Activated naive CD4-positive, alpha-beta T cell treated with anti-CD3 and anti-CD28 coated beads, Interleukin-2, amount 10 ng/mL, durations not matched to agents 7 days and 5 days (primary cell): ENCODE measurements around the gene SEC14L1.
"Not testable (repeated sequence)": the region's sequence is repeated elsewhere in the genome, so short reads cannot be mapped to it uniquely, and the experiment has no call there.

Experiments
- CTCF ChIA-PET: fragments of 350-600 bp; sonication (Branson Sonifier 250); formaldehyde crosslinking; loops from one replicate; lab custom pipeline; 2021; ENCODE audit warnings: antibody characterized with exemption; lab: Charles Lee
- DNase-seq: peaks from one replicate; pipeline ENCODE4 v3.0.0-alpha.2; 2020
- H3K27ac Mint-ChIP-seq: one replicate; pipeline ENCODE4 v1.8.0; 2021; ENCODE audit warnings: mild to moderate bottlenecking, moderate library complexity, mixed read lengths
- H3K27me3 Mint-ChIP-seq: one replicate; pipeline ENCODE4 v1.8.0; 2021; ENCODE audit warnings: mild to moderate bottlenecking, mixed read lengths
- H3K36me3 Mint-ChIP-seq: one replicate; pipeline ENCODE4 v1.8.0; 2021; ENCODE audit warnings: mixed read lengths
- H3K4me1 Mint-ChIP-seq: one replicate; pipeline ENCODE4 v1.8.0; 2021; ENCODE audit warnings: mixed read lengths
- H3K4me3 Mint-ChIP-seq: one replicate; pipeline ENCODE4 v1.8.0; 2021; ENCODE audit warnings: mild to moderate bottlenecking, moderate library complexity, mixed read lengths
- H3K9me3 Mint-ChIP-seq: one replicate; pipeline ENCODE4 v1.8.0; 2021; ENCODE audit warnings: mixed read lengths

The SEC14L1 gene

GRCh38 chr17:77126519-77126918, 14.2 kb upstream of the SEC14L1 start:
- Mint-ChIP-seq H3K36me3 (peaks cover 2% of the 10 kb centered on the region), H3K4me3 (no peak overlapping the region), H3K9me3 (no peaks in the 10 kb centered on the region), H3K27me3 (no peaks in the 10 kb centered on the region), H3K4me1 (peaks cover 57% of the 10 kb centered on the region), H3K27ac (peak overlapping the region; percentile 49)
- CTCF ChIA-PET = interaction anchor here (2.3 kb wide), 1 partner anchor 14 kb away, joined by 7 read pairs; the partner anchor contains the start of gene SEC14L1
- DNase-seq = no peak

DNA sequence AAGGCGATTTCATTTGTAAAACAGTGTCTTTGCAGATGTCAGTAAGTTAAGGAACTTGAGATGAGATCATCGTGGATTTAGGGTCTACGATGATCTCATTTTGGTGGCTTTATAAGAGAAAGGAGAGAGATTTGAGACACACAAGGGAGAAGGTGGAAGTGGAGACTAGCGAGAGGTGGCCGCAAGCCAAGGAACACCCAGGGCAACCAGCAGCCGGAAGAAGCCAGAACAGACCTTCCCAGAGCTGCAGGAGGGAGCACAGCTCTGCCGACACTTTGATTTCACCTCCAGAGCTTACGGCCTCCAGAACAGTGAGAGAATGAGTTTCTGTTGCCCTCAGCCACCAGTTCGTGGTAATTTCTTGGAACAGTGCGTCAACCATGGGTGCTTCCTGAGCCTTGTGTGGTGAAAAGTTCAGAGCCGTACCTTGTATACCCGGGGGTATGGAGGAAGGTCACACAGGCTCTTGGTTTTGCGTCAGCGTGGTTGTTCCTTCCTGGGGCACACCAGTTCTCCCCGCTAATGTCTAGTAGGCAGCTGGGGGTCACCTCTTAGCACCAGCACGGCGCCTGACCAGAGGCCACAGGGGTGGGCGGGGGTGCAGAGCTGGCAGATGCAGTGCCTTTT, 12.9 kb upstream of the SEC14L1 start:
- peaks cover 56% of the 10 kb centered on the region for H3K4me1 Mint-ChIP-seq
- DNase-seq = peak; percentile 86
- H3K27me3 Mint-ChIP-seq = peaks cover 4% of the 10 kb centered on the region
- H3K36me3 Mint-ChIP-seq = peaks cover 2% of the 10 kb centered on the region
- no peaks in the 10 kb centered on the region for H3K9me3 Mint-ChIP-seq
- H3K4me3 Mint-ChIP-seq = peak overlapping the region; percentile 46
- H3K27ac Mint-ChIP-seq = peak overlapping the region; percentile 94
- CTCF ChIA-PET = interaction anchor here (0.6 to 2.3 kb wide), 6 partner anchors 12 to 87 kb away, joined by 3 to 7 read pairs (median 4); partner anchors contain the start of gene SEC14L1

DNA sequence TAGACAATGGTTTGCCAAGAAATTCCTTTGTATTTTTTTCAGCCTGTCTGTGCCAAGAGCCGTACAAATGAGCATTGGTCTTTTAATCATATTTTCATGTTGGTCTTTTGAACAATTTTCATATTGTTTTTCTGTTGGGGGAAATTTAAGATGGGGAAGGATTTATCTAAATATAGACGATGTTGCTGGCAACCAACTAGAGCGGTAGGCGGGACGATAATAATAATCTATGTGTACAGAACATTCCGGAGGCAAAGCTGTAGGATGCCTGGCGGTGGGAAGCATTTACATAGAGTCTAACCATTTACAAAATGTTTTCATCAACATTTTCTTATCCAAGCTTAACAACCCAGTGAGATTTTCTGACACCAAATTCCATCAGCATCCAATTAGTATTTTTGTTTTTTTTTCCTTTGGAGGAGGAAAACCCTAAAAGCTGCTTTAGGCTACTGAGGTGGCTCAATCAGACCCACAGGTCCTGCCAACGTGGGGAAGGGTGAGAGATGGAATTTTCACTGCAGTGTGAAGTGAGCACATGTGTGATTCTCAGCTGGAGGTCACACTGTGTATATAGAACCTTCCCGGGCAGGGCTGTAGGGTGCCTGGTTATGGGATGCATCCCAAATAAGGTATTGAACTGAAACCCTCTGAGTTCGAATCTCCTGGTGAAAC, 11.7 kb upstream of the SEC14L1 start:
- Mint-ChIP-seq H3K27ac (peak overlapping the region; percentile 82), H3K4me3 (no peak overlapping the region), H3K27me3 (peaks cover 4% of the 10 kb centered on the region), H3K4me1 (peaks cover 54% of the 10 kb centered on the region), H3K36me3 (peaks cover 2% of the 10 kb centered on the region), H3K9me3 (no peaks in the 10 kb centered on the region)
- no peak for DNase-seq
- CTCF ChIA-PET = interaction anchor here (0.7 to 2.3 kb wide), 6 partner anchors 8 to 192 kb away, joined by 3 to 7 read pairs (median 4); partner anchors contain the start of gene SEC14L1

- H3K9me3 Mint-ChIP-seq = no peaks in the 10 kb centered on the region
- H3K4me1 Mint-ChIP-seq = peaks cover 47% of the 10 kb centered on the region
- peaks cover 4% of the 10 kb centered on the region for H3K27me3 Mint-ChIP-seq
- no peak overlapping the region for H3K27ac Mint-ChIP-seq
- DNase-seq = no peak
- H3K4me3 Mint-ChIP-seq = no peak overlapping the region
- CTCF ChIA-PET = interaction anchor here (0.7 to 1.0 kb wide), 3 partner anchors 8 to 191 kb away, joined by 4 read pairs; partner anchors contain the start of gene SEC14L1
- peaks cover 2% of the 10 kb centered on the region for H3K36me3 Mint-ChIP-seq
These were observed 11.0 kb upstream of the SEC14L1 start for GRCh38 chr17:77129568-77130301.

DNA sequence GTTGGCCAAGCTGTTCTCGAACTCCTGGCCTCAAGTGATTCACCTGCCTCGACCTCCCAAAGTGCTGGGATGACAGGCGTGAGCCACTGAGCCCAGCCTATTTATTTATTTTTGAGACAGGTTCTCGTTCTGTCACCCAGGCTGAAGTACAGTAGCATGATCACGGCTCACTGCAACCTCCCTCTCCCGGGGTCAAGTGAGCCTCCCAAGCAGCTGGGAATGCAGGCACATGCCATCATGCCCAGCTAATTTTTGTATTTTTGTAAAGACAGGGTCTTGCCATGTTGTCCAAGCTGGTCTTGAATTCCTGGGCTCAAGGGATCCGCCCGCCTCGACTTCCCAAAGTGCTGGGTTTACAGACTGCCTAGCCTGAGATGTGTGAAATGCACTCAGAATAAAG, 10.2 kb upstream of the SEC14L1 start:
- Mint-ChIP-seq H3K27me3 (peaks cover 8% of the 10 kb centered on the region), H3K36me3 (peaks cover 2% of the 10 kb centered on the region), H3K9me3 (no peaks in the 10 kb centered on the region), H3K4me3 (no peak overlapping the region), H3K4me1 (peaks cover 48% of the 10 kb centered on the region), H3K27ac (no peak overlapping the region)
- no peak for DNase-seq
- CTCF ChIA-PET = no interaction called here

DNA sequence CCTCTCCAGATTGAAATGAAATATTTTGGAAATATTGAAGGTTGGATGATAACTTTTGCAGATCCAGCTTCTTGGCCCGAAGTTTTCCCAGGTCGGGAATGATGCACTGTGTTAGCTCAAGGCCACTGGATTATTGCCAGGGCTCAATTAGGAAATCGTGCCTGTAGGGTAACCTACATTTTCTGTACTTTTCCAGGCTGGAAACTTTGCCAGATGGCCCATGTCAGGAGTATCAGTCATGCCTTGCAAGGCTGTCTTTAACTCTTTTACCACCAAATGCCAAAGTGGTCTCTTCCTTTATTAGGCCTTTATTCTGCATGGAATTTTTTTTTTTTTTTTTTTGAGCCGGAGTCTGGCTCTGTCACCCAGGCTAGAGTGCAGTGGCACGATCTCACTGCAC, 8.9 kb upstream of the SEC14L1 start:
- H3K9me3 Mint-ChIP-seq = peaks cover 8% of the 10 kb centered on the region
- H3K4me1 Mint-ChIP-seq = peaks cover 46% of the 10 kb centered on the region
- CTCF ChIA-PET = no interaction called here
- no peak overlapping the region for H3K27ac Mint-ChIP-seq
- DNase-seq = no peak
- H3K36me3 Mint-ChIP-seq = peaks cover 8% of the 10 kb centered on the region
- H3K27me3 Mint-ChIP-seq = peaks cover 13% of the 10 kb centered on the region
- H3K4me3 Mint-ChIP-seq = no peak overlapping the region

DNA sequence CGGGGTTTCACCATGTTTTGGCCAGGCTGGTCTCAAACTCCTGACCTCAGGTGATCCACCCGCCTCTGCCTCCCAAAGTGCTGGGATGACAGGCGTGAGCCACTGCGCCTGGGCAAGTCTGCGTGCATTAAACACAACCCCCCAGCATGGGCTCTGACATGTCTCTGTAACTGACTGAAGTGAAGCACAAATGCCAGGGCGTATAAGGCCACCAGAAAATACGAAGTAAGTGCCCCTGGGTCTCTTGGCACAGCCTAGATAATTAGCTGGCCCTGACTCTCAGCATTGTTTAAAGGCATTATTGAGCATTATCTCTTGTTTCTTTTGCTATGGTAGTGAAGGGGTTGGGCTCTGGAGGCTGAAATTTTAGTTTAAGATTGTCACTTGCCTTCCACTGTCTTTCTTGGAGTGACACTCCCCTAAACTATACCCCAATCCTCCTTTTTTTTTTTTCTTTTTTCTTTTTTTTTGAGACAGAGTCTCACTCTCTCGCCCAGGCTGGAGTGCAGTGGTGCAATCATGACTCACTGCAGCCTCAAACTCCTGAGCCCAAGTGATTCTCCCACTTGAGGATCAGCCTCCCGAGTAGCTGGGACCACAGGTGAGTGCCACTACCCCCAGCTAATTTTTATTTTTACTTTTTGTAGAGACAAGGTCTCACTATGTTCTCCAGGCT, 8.2 kb upstream of the SEC14L1 start:
- Mint-ChIP-seq H3K27ac (no peak overlapping the region), H3K4me3 (no peak overlapping the region), H3K9me3 (peaks cover 14% of the 10 kb centered on the region), H3K4me1 (peaks cover 45% of the 10 kb centered on the region), H3K36me3 (peaks cover 13% of the 10 kb centered on the region), H3K27me3 (peaks cover 13% of the 10 kb centered on the region)
- no peak for DNase-seq
- CTCF ChIA-PET = no interaction called here

- H3K9me3 Mint-ChIP-seq = peaks cover 20% of the 10 kb centered on the region
- H3K4me1 Mint-ChIP-seq = peaks cover 45% of the 10 kb centered on the region
- peaks cover 19% of the 10 kb centered on the region for H3K36me3 Mint-ChIP-seq
- no peak overlapping the region for H3K4me3 Mint-ChIP-seq
- no peak overlapping the region for H3K27ac Mint-ChIP-seq
- H3K27me3 Mint-ChIP-seq = peaks cover 13% of the 10 kb centered on the region
- CTCF ChIA-PET = no interaction called here
- no peak for DNase-seq
These were observed 7.6 kb upstream of the SEC14L1 start for GRCh38 chr17:77133087-77133638.

GRCh38 chr17:77136420-77136767, 4.4 kb upstream of the SEC14L1 start:
- Mint-ChIP-seq H3K36me3 (peaks cover 28% of the 10 kb centered on the region), H3K27me3 (peaks cover 13% of the 10 kb centered on the region), H3K4me1 (peaks cover 39% of the 10 kb centered on the region), H3K9me3 (peaks cover 25% of the 10 kb centered on the region), H3K4me3 (no peak overlapping the region), H3K27ac (peak overlapping the region; percentile 33)
- no peak for DNase-seq
- CTCF ChIA-PET = no interaction called here

- Mint-ChIP-seq H3K4me3 (no peak overlapping the region), H3K36me3 (peaks cover 33% of the 10 kb centered on the region), H3K4me1 (peaks cover 46% of the 10 kb centered on the region), H3K27me3 (peaks cover 13% of the 10 kb centered on the region), H3K27ac (peak overlapping the region; percentile 95), H3K9me3 (peaks cover 25% of the 10 kb centered on the region)
- DNase-seq = no peak
- CTCF ChIA-PET = interaction anchor here (1.1 to 1.9 kb wide), 2 partner anchors 8 to 48 kb away, joined by 4 to 5 read pairs; no protein-coding TSS in a partner anchor
These were observed 3.7 kb upstream of the SEC14L1 start for GRCh38 chr17:77137111-77137510.

DNA sequence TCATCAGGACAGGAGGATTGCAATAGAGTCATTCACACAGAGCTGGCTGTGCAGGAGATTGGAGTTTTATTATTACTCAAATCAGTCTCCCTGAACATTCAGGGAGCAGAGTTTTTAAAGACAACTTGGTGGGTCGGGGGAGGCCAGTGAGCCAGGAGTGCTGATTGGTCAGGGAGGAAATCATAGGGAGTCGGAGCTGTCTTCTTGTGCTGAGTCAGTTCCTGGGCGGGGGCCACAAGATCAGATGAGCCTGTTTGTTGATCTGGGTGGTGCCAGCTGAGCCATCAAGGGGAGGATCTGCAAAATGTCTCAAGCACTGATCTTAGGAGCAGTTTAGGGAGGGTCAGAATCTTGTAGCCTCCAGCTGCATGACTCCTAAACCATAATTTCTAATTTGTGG, 2.9 kb upstream of the SEC14L1 start:
- CTCF ChIA-PET = interaction anchor here (1.1 to 1.9 kb wide), 2 partner anchors 9 to 49 kb away, joined by 4 to 5 read pairs; no protein-coding TSS in a partner anchor
- peaks cover 25% of the 10 kb centered on the region for H3K9me3 Mint-ChIP-seq
- peak; percentile 71 for DNase-seq
- H3K4me1 Mint-ChIP-seq = peaks cover 53% of the 10 kb centered on the region
- H3K27ac Mint-ChIP-seq = peak overlapping the region; percentile 95
- peaks cover 39% of the 10 kb centered on the region for H3K36me3 Mint-ChIP-seq
- H3K27me3 Mint-ChIP-seq = not testable (repeated sequence)
- peak overlapping the region; percentile 19 for H3K4me3 Mint-ChIP-seq

DNA sequence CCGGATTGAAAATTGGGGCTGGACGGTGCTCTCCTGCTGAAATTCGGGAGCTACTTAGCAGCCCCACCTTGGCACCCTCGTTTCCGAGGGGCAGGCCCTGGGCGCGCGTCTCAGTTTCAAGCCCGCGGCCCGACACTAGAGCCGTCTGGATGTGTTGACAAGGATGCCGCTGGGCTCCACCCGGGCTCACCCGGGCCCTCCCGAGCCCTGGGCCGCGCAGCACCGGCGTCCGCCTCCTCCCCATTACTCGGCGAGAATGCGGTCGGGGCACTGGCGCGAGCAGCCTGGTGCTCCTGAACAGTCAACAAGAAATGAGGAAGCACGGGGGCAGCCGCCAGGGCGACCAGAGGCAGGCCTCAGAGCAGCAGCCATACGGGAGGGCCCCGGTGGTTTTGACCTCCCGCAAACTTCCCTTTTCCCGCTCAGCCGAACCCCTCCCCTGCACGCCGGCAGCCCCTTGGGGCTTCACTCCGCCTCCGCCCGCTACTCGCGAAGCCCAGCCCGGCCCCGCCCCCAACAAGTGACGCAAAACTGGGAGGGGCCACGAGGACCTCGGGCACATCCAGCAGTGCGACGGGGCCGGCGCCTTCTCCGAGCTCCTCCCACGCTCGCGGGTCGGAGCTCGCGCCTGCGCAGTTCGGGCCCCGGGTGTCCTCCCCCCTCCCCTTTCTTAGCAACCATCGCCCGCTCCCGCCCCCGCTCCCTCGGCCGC, 447 bp upstream of the SEC14L1 start:
- Mint-ChIP-seq H3K4me1 (peaks cover 70% of the 10 kb centered on the region), H3K36me3 (peaks cover 58% of the 10 kb centered on the region), H3K9me3 (peaks cover 25% of the 10 kb centered on the region), H3K4me3 (peak overlapping the region; percentile 73), H3K27ac (peak overlapping the region; percentile 95), H3K27me3 (peaks cover 7% of the 10 kb centered on the region)
- CTCF ChIA-PET = interaction anchor here (1.4 to 2.4 kb wide), 3 partner anchors 11 to 53 kb away, joined by 4 to 7 read pairs (median 7); no protein-coding TSS in a partner anchor
- peak; percentile 100 for DNase-seq
